Left lung (tissue), 10 donors: ENCODE measurements around the gene TTC16. TPM values are rescaled to one million over a fixed set of nuclear protein-coding genes. Genes with fewer than 3 reads are reported as not detected.

Experiments used
- ATAC-seq: fragments of 200-7000 bp; cut with Tn5 transposase; one replicate; pipeline ENCODE4 v1.9.1; 2020; ENCODE audit warnings: moderate library complexity
- DNase-seq, 4 donors: peaks; one replicate each; pipeline ENCODE4 v3.0.0-alpha.2; 2013 to 2020
- H3K27ac ChIP-seq, 2 donors: fragments of 200-600 bp; sonication (generic) in 1 of 2; one replicate each; pipeline versions ENCODE4 v1.5.0 to v1.8.0; 2020 to 2021
- H3K27me3 ChIP-seq, 2 donors: fragments of 200-600 bp; sonication (generic) in 1 of 2; one replicate each; pipeline versions ENCODE4 v1.5.0 to v1.8.0; 2020 to 2021
- H3K36me3 ChIP-seq, 2 donors: fragments of 200-600 bp; sonication (generic) in 1 of 2; one replicate each; pipeline versions ENCODE4 v1.5.0 to v1.8.0; 2020 to 2021
- H3K4me1 ChIP-seq, 2 donors: fragments of 200-600 bp; one replicate each; pipeline ENCODE4 v1.8.0; 2021
- H3K4me3 ChIP-seq, 2 donors: fragments of 200-600 bp; sonication (generic) in 1 of 2; one replicate each; pipeline versions ENCODE4 v1.5.0 to v1.8.0; 2020 to 2021; ENCODE audit warnings: mild to moderate bottlenecking in 1 of 2
- H3K9me3 ChIP-seq, 2 donors: fragments of 200-600 bp; sonication (generic) in 1 of 2; one replicate each; pipeline versions ENCODE4 v1.5.0 to v1.8.0; 2020 to 2021
- CTCF ChIP-seq, 2 donors: fragments of 200-600 bp; sonication (generic) in 1 of 2; IDR thresholded peaks; one replicate each; pipeline versions ENCODE4 v1.5.0 to v1.8.0; 2021; ENCODE audit warnings: antibody characterized with exemption in 2 of 2
- intact Hi-C, 2 donors: fragments of 100-400 bp; cut with DNase I; formaldehyde crosslinking; loops; one replicate each; pipeline versions ENCODE4 v1.11.2 to v1.14.2; 2022
- polyA plus RNA-seq, 6 donors: library from polyadenylated mRNA; unstranded; fragments of 120-200 nt; gene quantifications; one replicate each; pipeline ENCODE4 v1.2.1, GENCODE V29; 2013; ENCODE audit not compliant: insufficient read length in 6 of 6
- total RNA-seq, 2 donors: library from RNA; stranded (reverse); fragmentation: NEBNext Ultra II Directional; extraction: Animal tissue kit (Norgen Biotek cat#: 25700); gene quantifications; one replicate each; pipeline ENCODE4 v1.2.1, GENCODE V29; 2021
- donor health status: DM: no; HTN: yes; CAD: no.
- donor health status: DM: no; HTN: no; CAD: no.

TTC16 gene
- total and polyA plus RNA-seq, 8 donors: 0.15 to 1.4 (median 0.78) TPM

- Histone ChIP-seq H3K27me3 (no peaks in the 10 kb centered on the region), H3K27ac (peak overlapping the region; percentile 70 to 73), H3K4me3 (peak overlapping the region in 1 of 2 donors; percentile 74), H3K9me3 (no peaks in the 10 kb centered on the region), H3K4me1 (peaks cover 12 to 93% of the 10 kb centered on the region in 2 donors), H3K36me3 (peaks cover 0 to 14% of the 10 kb centered on the region in 2 donors)
- no peak for ATAC-seq
- no peak for DNase-seq
- intact Hi-C loops: no loop called here
- no peak for TF ChIP-seq CTCF (IDR thresholded peaks at IDR 0.05)
Observed at GRCh38 chr9:127767410-127767809, 51.5 kb downstream of the TTC16 start.

- H3K4me3 ChIP-seq: peak overlapping the region in 1 of 2 donors; percentile 74
- H3K27ac ChIP-seq: peak overlapping the region; percentile 70 to 73
- intact Hi-C loops: no loop called here
- peaks cover 0 to 19% of the 10 kb centered on the region in 2 donors for H3K36me3 ChIP-seq
- no peaks in the 10 kb centered on the region for H3K9me3 ChIP-seq
- H3K4me1 ChIP-seq: peaks cover 12 to 88% of the 10 kb centered on the region in 2 donors
- H3K27me3 ChIP-seq: no peaks in the 10 kb centered on the region
- no peak for TF ChIP-seq CTCF (IDR thresholded peaks at IDR 0.05)
- DNase-seq: peak in 1 of 4 donors; percentile 60
- ATAC-seq: no peak
Observed at GRCh38 chr9:127767909-127768331, 52.0 kb downstream of the TTC16 start.

- Histone ChIP-seq H3K4me3 (peak overlapping the region in 1 of 2 donors; percentile 74), H3K27ac (peak overlapping the region; percentile 70 to 73)
- intact Hi-C loops: no loop called here
Observed at GRCh38 chr9:127768698-127769097, 52.8 kb downstream of the TTC16 start.

GRCh38 chr9:127769101-127769500 lies 53.2 kb downstream of the TTC16 start:
- Histone ChIP-seq H3K4me1 (peaks cover 12 to 84% of the 10 kb centered on the region in 2 donors), H3K4me3 (peak overlapping the region in 1 of 2 donors; percentile 74), H3K27me3 (no peaks in the 10 kb centered on the region), H3K27ac (peak overlapping the region; percentile 70 to 73), H3K9me3 (no peaks in the 10 kb centered on the region), H3K36me3 (peaks cover 0 to 30% of the 10 kb centered on the region in 2 donors)
- TF ChIP-seq CTCF (IDR thresholded peaks at IDR 0.05): no peak
- intact Hi-C loops: no loop called here
- DNase-seq (no peak), ATAC-seq (no peak)

More at GRCh38 chr9:127768698-127769097, 52.8 kb downstream of the TTC16 start:
- H3K9me3 ChIP-seq: no peaks in the 10 kb centered on the region
- H3K36me3 ChIP-seq: peaks cover 0 to 26% of the 10 kb centered on the region in 2 donors
- no peak for TF ChIP-seq CTCF (IDR thresholded peaks at IDR 0.05)
- DNase-seq: no peak
- ATAC-seq: no peak
- H3K27me3 ChIP-seq: no peaks in the 10 kb centered on the region
- H3K4me1 ChIP-seq: peaks cover 12 to 84% of the 10 kb centered on the region in 2 donors

GRCh38 chr9:127769929-127770582 lies 54.2 kb downstream of the TTC16 start:
- DNase-seq (no peak), ATAC-seq (no peak)
- TF ChIP-seq CTCF (IDR thresholded peaks at IDR 0.05): no peak
- no peaks in the 10 kb centered on the region for H3K27me3 ChIP-seq
- H3K36me3 ChIP-seq: peaks cover 0 to 34% of the 10 kb centered on the region in 2 donors
- intact Hi-C loops: no loop called here
- H3K4me1 ChIP-seq: peaks cover 12 to 83% of the 10 kb centered on the region in 2 donors
- peak overlapping the region; percentile 70 to 73 for H3K27ac ChIP-seq
- H3K4me3 ChIP-seq: peak overlapping the region; percentile 43 to 74
- H3K9me3 ChIP-seq: no peaks in the 10 kb centered on the region
